Stimulated activated naive CD8-positive, alpha-beta T cell treated with anti-CD3 and anti-CD28 coated beads, Interleukin-15, Interleukin-2, amounts not matched to agents 100 ng/mL and 50 ng/mL, for 24 hours (primary cell): ENCODE results near the gene CEP72.

Experiments
- H3K27ac Mint-ChIP-seq: one replicate; pipeline ENCODE4 v1.8.0; 2021; ENCODE audit warnings: mild to moderate bottlenecking, mixed read lengths
- H3K27me3 Mint-ChIP-seq: one replicate; pipeline ENCODE4 v1.8.0; 2021; ENCODE audit warnings: mixed read lengths
- H3K36me3 Mint-ChIP-seq: one replicate; pipeline ENCODE4 v1.8.0; 2021; ENCODE audit warnings: low read depth, mixed read lengths
- H3K4me1 Mint-ChIP-seq: one replicate; pipeline ENCODE4 v1.8.0; 2021; ENCODE audit warnings: low read depth, mixed read lengths
- H3K4me3 Mint-ChIP-seq: one replicate; pipeline ENCODE4 v1.8.0; 2021; ENCODE audit warnings: mild to moderate bottlenecking, mixed read lengths
- H3K9me3 Mint-ChIP-seq: one replicate; pipeline ENCODE4 v1.8.0; 2021; ENCODE audit warnings: mixed read lengths

CEP72 gene

GRCh38 chr5:641331-641765 is 29.2 kb downstream of the CEP72 start:
- Mint-ChIP-seq H3K36me3 (peaks cover 39% of the 10 kb centered on the region), H3K27ac (no peak overlapping the region), H3K27me3 (no peaks in the 10 kb centered on the region), H3K4me1 (peaks cover 4% of the 10 kb centered on the region), H3K9me3 (no peaks in the 10 kb centered on the region), H3K4me3 (no peak overlapping the region)

- H3K36me3 Mint-ChIP-seq = peaks cover 32% of the 10 kb centered on the region
- no peaks in the 10 kb centered on the region for H3K27me3 Mint-ChIP-seq
- H3K4me1 Mint-ChIP-seq = peaks cover 4% of the 10 kb centered on the region
- H3K27ac Mint-ChIP-seq = no peak overlapping the region
- no peaks in the 10 kb centered on the region for H3K9me3 Mint-ChIP-seq
- no peak overlapping the region for H3K4me3 Mint-ChIP-seq
Measured at GRCh38 chr5:642481-642880, 30.3 kb downstream of the CEP72 start.

- Mint-ChIP-seq H3K4me3 (no peak overlapping the region), H3K27ac (no peak overlapping the region), H3K9me3 (no peaks in the 10 kb centered on the region), H3K4me1 (peaks cover 4% of the 10 kb centered on the region), H3K27me3 (no peaks in the 10 kb centered on the region), H3K36me3 (peaks cover 25% of the 10 kb centered on the region)
Measured at GRCh38 chr5:643351-643801, 31.2 kb downstream of the CEP72 start.

- H3K4me3 Mint-ChIP-seq = no peak overlapping the region
- no peak overlapping the region for H3K27ac Mint-ChIP-seq
- H3K4me1 Mint-ChIP-seq = peaks cover 4% of the 10 kb centered on the region
- no peaks in the 10 kb centered on the region for H3K27me3 Mint-ChIP-seq
- H3K9me3 Mint-ChIP-seq = no peaks in the 10 kb centered on the region
- H3K36me3 Mint-ChIP-seq = peaks cover 25% of the 10 kb centered on the region
Measured at GRCh38 chr5:643811-644271, 31.7 kb downstream of the CEP72 start.

DNA sequence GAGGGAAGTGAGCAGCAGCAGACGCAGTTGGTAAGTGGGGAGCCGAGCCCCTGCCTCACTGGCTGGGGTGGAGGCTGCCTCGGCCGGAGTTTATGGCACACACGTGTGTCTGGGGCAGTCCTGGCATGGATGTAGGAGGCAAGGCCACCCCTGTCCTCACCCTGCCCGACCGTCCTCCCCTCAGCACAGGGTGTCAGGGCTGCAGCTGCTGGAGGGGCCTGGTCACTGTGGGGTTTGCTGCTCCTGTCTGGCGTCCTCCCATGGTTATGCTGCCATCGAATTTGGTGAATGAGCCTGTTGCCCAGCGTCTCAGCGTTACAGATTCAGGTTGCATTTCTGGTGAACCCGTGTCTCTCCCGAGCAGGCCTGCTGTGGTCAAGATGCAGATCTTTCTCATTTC is 32.4 kb downstream of the CEP72 start:
- H3K4me3 Mint-ChIP-seq = no peak overlapping the region
- no peaks in the 10 kb centered on the region for H3K9me3 Mint-ChIP-seq
- H3K4me1 Mint-ChIP-seq = peaks cover 4% of the 10 kb centered on the region
- no peak overlapping the region for H3K27ac Mint-ChIP-seq
- no peaks in the 10 kb centered on the region for H3K27me3 Mint-ChIP-seq
- peaks cover 25% of the 10 kb centered on the region for H3K36me3 Mint-ChIP-seq

- H3K36me3 Mint-ChIP-seq = peaks cover 23% of the 10 kb centered on the region
- no peaks in the 10 kb centered on the region for H3K27me3 Mint-ChIP-seq
- H3K27ac Mint-ChIP-seq = no peak overlapping the region
- no peaks in the 10 kb centered on the region for H3K9me3 Mint-ChIP-seq
- peaks cover 4% of the 10 kb centered on the region for H3K4me1 Mint-ChIP-seq
- H3K4me3 Mint-ChIP-seq = no peak overlapping the region
Measured at GRCh38 chr5:644971-645370, 32.8 kb downstream of the CEP72 start.

GRCh38 chr5:645421-645820 is 33.3 kb downstream of the CEP72 start:
- Mint-ChIP-seq H3K27me3 (no peaks in the 10 kb centered on the region), H3K36me3 (peaks cover 19% of the 10 kb centered on the region), H3K9me3 (no peaks in the 10 kb centered on the region), H3K4me1 (peaks cover 4% of the 10 kb centered on the region), H3K4me3 (no peak overlapping the region), H3K27ac (no peak overlapping the region)

DNA sequence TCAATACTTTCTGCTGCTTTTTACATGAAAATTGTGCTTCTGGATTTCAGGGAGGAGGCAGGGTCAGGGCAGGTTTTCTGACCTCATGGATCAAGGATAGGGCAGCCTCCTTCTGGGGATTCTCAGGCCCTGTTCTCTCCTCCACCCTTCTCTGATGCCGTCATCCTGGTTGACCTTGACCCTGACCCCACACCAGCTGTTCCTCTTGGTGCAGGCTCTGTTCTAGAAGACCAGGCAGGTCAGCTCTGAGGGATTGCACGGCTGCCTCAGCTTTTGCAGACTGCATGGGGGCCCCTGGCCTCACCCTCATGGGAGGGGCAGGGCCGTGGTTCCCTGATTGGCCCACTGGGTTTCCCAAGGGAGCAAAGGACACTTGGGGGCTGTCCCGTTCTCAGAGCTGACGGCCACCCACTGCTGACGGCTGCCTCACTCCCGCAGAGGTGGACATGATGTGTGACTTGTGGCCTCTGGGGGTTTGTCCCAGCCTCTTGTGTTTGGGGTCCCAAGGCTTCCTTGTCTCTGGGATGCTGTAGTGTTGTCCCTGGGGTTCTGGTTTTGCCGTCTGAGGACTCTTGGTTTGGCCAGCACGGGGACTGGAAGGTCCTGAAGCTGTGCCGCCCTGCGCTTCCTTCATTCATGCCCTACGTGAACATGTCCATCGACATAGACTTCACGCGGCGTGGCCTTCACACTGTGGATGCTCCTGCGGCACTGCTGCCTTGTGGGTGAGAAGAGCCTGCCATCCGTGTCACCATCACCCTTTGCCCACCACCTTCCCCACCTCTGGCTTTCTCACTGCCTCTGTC is 34.5 kb downstream of the CEP72 start:
- Mint-ChIP-seq H3K27ac (no peak overlapping the region), H3K4me3 (no peak overlapping the region), H3K9me3 (no peaks in the 10 kb centered on the region), H3K36me3 (peaks cover 19% of the 10 kb centered on the region), H3K4me1 (peaks cover 4% of the 10 kb centered on the region), H3K27me3 (no peaks in the 10 kb centered on the region)

GRCh38 chr5:647311-647710 is 35.2 kb downstream of the CEP72 start:
- peaks cover 21% of the 10 kb centered on the region for H3K36me3 Mint-ChIP-seq

DNA sequence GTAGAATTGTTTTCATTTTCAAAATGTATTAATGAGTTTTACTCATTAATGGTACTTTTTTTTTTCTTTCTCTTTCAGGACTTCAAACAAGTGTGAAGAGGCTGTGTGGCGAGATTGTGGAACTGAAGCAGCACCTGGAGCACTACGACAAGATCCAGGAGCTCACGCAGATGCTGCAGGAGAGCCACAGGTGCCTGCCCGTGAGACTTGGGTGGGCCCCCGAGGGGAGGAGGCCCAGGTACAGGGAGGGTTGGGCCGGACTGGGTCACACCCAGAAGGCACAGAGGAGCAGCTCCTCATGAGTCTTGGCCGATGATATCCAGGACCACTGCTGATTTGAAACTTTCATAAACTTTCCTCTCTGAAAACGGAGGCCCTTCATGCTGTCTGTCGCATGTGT is 35.6 kb downstream of the CEP72 start:
- Mint-ChIP-seq H3K9me3 (no peaks in the 10 kb centered on the region), H3K4me1 (peaks cover 4% of the 10 kb centered on the region), H3K36me3 (peaks cover 24% of the 10 kb centered on the region), H3K4me3 (no peak overlapping the region), H3K27me3 (no peaks in the 10 kb centered on the region), H3K27ac (no peak overlapping the region)

More at GRCh38 chr5:647311-647710, 35.2 kb downstream of the CEP72 start:
- H3K27me3 Mint-ChIP-seq = no peaks in the 10 kb centered on the region
- H3K27ac Mint-ChIP-seq = no peak overlapping the region
- H3K4me1 Mint-ChIP-seq = peaks cover 4% of the 10 kb centered on the region
- no peak overlapping the region for H3K4me3 Mint-ChIP-seq
- no peaks in the 10 kb centered on the region for H3K9me3 Mint-ChIP-seq

DNA sequence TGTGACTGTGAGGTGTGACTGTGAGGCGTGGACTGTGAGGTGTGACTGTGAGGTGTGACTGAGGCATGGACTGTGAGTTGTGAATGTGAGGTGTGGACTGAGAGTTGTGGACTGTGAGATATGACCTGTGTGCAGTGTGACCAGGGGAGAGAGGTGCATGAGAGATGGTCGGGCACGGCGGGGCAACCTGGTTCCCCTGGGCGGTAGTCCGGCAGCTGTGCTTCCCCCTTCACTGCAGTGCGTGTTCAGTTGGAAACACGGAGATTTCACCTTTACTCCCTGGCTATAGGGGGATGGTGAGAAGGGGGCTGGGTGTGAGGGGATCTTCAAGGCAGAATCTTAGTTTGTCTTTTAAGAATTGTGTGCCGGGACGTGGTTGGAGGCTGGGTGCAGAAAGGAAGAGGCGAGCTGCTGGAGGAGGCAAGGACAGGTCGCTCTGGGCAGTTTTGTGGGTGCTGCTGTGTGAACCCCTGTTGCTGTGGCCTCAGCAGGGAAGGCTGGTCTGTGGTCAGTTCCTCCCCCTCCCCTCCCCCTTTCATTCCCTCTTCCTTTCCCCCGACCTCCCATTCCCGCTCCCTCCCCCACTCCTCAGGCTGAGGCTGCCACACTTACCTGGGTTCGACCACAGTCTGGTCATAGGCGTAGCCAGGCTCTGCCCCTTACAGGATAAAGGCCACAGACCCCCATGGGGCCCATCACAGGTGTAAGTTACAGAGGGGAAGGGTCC is 39.3 kb downstream of the CEP72 start:
- Mint-ChIP-seq H3K9me3 (no peaks in the 10 kb centered on the region), H3K27ac (no peak overlapping the region), H3K27me3 (no peaks in the 10 kb centered on the region), H3K4me1 (no peaks in the 10 kb centered on the region), H3K36me3 (peaks cover 37% of the 10 kb centered on the region), H3K4me3 (no peak overlapping the region)

GRCh38 chr5:652023-652515 is 39.9 kb downstream of the CEP72 start:
- no peaks in the 10 kb centered on the region for H3K27me3 Mint-ChIP-seq
- H3K36me3 Mint-ChIP-seq = peaks cover 43% of the 10 kb centered on the region
- no peaks in the 10 kb centered on the region for H3K9me3 Mint-ChIP-seq
- H3K4me3 Mint-ChIP-seq = no peak overlapping the region
- H3K27ac Mint-ChIP-seq = no peak overlapping the region
- no peaks in the 10 kb centered on the region for H3K4me1 Mint-ChIP-seq

- Mint-ChIP-seq H3K4me3 (no peak overlapping the region), H3K36me3 (peaks cover 51% of the 10 kb centered on the region), H3K27me3 (no peaks in the 10 kb centered on the region), H3K4me1 (no peaks in the 10 kb centered on the region), H3K27ac (no peak overlapping the region), H3K9me3 (no peaks in the 10 kb centered on the region)
Measured at GRCh38 chr5:652773-653350, 40.7 kb downstream of the CEP72 start.

DNA sequence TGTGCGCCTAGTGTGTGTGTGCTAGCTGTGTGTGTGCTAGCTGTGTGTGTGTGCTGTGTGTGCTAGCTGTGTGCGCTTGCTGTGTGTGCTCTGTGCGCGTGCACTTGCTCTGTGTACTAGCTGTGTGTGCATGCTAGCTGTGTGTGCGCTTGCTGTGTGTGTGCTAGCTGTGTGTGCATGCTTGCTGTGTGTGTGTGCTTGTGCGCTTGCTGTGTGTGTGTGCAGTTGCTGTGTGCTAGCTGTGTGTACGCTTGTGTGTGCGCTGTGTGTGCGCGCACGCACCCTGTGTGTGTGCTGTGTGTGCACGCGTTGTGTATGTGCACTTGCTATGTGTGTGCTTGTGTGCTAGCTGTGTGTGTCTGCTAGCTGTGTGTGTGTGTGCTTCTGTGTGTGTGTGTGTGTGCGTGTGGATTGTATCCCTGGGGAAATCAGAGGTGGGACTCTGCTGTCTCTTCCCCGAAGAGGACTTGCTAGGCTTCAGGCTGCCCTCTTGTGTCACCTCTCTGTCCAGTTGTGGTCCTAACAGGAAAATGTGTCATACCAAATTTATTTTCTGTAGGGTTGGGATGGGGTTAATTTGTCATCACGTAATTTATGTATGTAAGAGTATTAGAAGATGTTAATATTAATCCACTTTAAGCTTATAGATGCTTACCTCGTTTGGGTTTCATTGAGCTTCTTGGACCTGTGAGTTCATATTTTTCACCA is 42.1 kb downstream of the CEP72 start:
- Mint-ChIP-seq H3K4me3 (no peak overlapping the region), H3K36me3 (peaks cover 63% of the 10 kb centered on the region), H3K4me1 (no peaks in the 10 kb centered on the region), H3K9me3 (no peaks in the 10 kb centered on the region), H3K27ac (no peak overlapping the region), H3K27me3 (no peaks in the 10 kb centered on the region)
